Activated B cell treated with CpG ODN at 0.5 μM for 24 hours (primary cell): ENCODE measurements around the gene AK2. TPM values are rescaled to one million over a fixed set of nuclear protein-coding genes. Genes with fewer than 3 reads are reported as not detected.

Experiments used
- ATAC-seq: fragments of 200-7000 bp; cut with Tn5 transposase; one replicate; pipeline ENCODE4 v1.10.0; 2021; ENCODE audit warnings: low read depth, mild to moderate bottlenecking, moderate library complexity
- CTCF ChIA-PET: fragments of 350-600 bp; sonication (Branson Sonifier 250); formaldehyde crosslinking; loops from one replicate; lab custom pipeline; 2021; ENCODE audit warnings: antibody characterized with exemption; lab: Charles Lee
- POLR2A ChIA-PET: fragments of 350-600 bp; sonication (Branson Sonifier 250); formaldehyde crosslinking; loops from one replicate; lab custom pipeline; 2021; ENCODE audit warnings: antibody characterized with exemption; lab: Charles Lee
- DNase-seq: peaks from one replicate; pipeline ENCODE4 v3.0.0; 2022
- H3K27ac Mint-ChIP-seq: one replicate; pipeline ENCODE4 v1.8.0; 2020; ENCODE audit warnings: mixed read lengths
- H3K27me3 Mint-ChIP-seq: one replicate; pipeline ENCODE4 v1.8.0; 2021; ENCODE audit warnings: mixed read lengths
- H3K36me3 Mint-ChIP-seq: one replicate; pipeline ENCODE4 v1.8.0; 2021; ENCODE audit warnings: low read depth, mixed read lengths
- H3K4me1 Mint-ChIP-seq: one replicate; pipeline ENCODE4 v1.8.0; 2021; ENCODE audit warnings: mixed read lengths
- H3K4me3 Mint-ChIP-seq: one replicate; pipeline ENCODE4 v1.8.0; 2020; ENCODE audit warnings: mild to moderate bottlenecking, mixed read lengths
- H3K9me3 Mint-ChIP-seq: one replicate; pipeline ENCODE4 v1.8.0; 2020; ENCODE audit warnings: mixed read lengths
- CTCF ChIP-seq: fragments of 200-600 bp; IDR thresholded peaks from one replicate; pipeline ENCODE4 v1.8.0; 2022; ENCODE audit warnings: antibody characterized with exemption, mild to moderate bottlenecking
- intact Hi-C: fragments of 100-400 bp; cut with micrococcal nuclease; formaldehyde crosslinking; loops from one replicate; pipeline ENCODE4 v1.15.1; 2024
- total RNA-seq: library from RNA; stranded (reverse); gene quantifications from 2 replicates; pipeline ENCODE4 v1.2.3, GENCODE V29; 2022

Gene AK2
- total RNA-seq, 1 donor from 2014 or later: 162 TPM

DNA sequence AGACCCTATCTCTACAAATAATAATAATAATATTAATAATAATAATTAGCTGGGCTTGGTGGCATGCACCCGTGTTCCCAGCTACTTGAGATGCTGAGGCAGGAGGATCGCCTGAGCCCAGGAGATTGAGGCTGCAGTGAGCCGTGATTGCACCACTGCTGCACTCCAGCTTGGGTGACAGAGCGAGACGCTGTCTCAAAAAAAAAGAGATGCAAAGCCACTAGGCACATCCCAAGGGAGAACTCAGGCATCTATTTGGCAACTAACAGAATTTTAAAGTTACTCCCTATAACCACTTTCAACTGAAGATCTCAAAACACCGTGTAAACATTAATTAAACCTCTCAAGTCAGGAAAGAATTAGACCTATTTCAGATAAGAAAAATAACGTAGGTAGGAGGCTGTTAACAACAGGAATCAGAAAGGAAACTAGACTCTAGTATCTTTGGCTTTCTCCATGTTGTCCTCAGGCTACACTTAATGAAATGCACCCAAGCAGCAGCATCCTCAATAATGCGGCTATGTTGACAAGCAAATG, 75.8 kb downstream of the AK2 start:
- Mint-ChIP-seq H3K9me3 (no peaks in the 10 kb centered on the region), H3K4me1 (peaks cover 72% of the 10 kb centered on the region), H3K36me3 (peaks cover 12% of the 10 kb centered on the region), H3K4me3 (peak overlapping the region; percentile 41), H3K27ac (peak overlapping the region; percentile 55), H3K27me3 (no peaks in the 10 kb centered on the region)
- CTCF ChIA-PET: interaction anchor here (1.0 to 1.1 kb wide), 2 partner anchors 28 to 46 kb away, joined by 3 to 4 read pairs; no protein-coding TSS in a partner anchor
- no peak for DNase-seq
- ATAC-seq: no peak
- POLR2A ChIA-PET: interaction anchor here (0.7 to 3.0 kb wide), 5 partner anchors 20 to 213 kb away, joined by 3 to 29 read pairs (median 4); no protein-coding TSS in a partner anchor
- intact Hi-C loops: loop anchor here (10.0 kb wide), 1 partner anchor 146 kb away; the partner anchor contains the start of genes S100PBP and YARS1
- TF ChIP-seq CTCF: no peak

DNA sequence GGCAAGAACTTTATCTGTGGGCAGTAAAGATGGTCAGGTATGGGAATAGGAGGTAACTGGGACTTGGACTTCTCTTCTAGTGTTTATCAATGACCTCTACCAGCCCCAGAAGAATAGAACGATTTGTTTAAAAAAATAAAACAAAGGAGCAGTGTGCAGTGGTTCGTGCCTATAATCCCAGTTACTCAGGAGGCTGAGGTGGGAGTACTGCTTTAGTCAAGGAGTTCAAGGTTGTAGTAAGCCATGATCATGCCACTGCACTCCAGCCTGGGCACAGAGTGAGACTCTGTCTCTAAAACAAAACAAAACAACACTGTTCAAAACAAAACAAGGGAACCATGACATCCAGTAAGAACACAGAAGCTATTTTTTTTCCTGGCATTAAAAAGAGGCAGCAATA, 76.3 kb downstream of the AK2 start:
- ATAC-seq: no peak
- intact Hi-C loops: loop anchor here (10.0 kb wide), 1 partner anchor 146 kb away; the partner anchor contains the start of genes S100PBP and YARS1

DNA sequence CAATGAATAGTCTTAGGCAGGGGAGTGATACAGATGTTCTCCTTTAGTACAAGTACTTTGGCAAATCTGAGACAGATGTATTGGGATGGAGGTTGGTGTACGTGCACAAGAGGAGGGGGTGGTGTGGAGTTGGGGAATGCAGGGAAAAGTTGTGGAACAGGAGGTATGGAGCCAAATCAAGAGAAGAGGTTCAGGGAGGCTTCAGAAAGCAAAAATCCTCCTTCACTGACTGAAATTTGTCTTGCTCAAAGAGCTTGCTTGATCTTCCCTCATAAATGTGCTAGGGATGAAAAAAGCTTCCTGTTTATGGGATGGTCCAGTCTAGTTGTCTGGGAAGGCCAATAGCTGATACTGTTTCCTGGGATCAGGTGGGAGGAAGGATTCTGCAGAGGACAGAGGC, 77.9 kb downstream of the AK2 start:
- H3K9me3 Mint-ChIP-seq: no peaks in the 10 kb centered on the region
- no peaks in the 10 kb centered on the region for H3K27me3 Mint-ChIP-seq
- DNase-seq (no peak), ATAC-seq (no peak)
- peaks cover 15% of the 10 kb centered on the region for H3K36me3 Mint-ChIP-seq
- intact Hi-C loops: no loop called here
- peaks cover 83% of the 10 kb centered on the region for H3K4me1 Mint-ChIP-seq
- no peak for TF ChIP-seq CTCF
- peak overlapping the region; percentile 4 for H3K4me3 Mint-ChIP-seq
- peak overlapping the region; percentile 20 for H3K27ac Mint-ChIP-seq
- ChIA-PET POLR2A (interaction anchor here (1.7 to 2.4 kb wide), 2 partner anchors 22 to 34 kb away, joined by 11 to 12 read pairs; no protein-coding TSS in a partner anchor), CTCF (interaction anchor here (1.0 to 2.0 kb wide), 3 partner anchors 25 to 123 kb away, joined by 3 to 6 read pairs (median 5); no protein-coding TSS in a partner anchor)

More for the DNA sequence above, 76.3 kb downstream of the AK2 start:
- no peak for DNase-seq
- H3K36me3 Mint-ChIP-seq: peaks cover 12% of the 10 kb centered on the region
- CTCF ChIA-PET: interaction anchor here (1.0 to 1.1 kb wide), 2 partner anchors 27 to 47 kb away, joined by 3 to 4 read pairs; no protein-coding TSS in a partner anchor
- H3K4me1 Mint-ChIP-seq: peaks cover 76% of the 10 kb centered on the region
- no peak for TF ChIP-seq CTCF
- H3K9me3 Mint-ChIP-seq: no peaks in the 10 kb centered on the region
- no peak overlapping the region for H3K4me3 Mint-ChIP-seq
- peak overlapping the region; percentile 35 for H3K27ac Mint-ChIP-seq
- POLR2A ChIA-PET: interaction anchor here (0.7 to 3.0 kb wide), 3 partner anchors 21 to 34 kb away, joined by 3 to 29 read pairs (median 22); no protein-coding TSS in a partner anchor
- no peaks in the 10 kb centered on the region for H3K27me3 Mint-ChIP-seq

Other genes starting within 250 kb of the AK2 start
- 219 and 232 TPM in 2 replicates for gene YARS1, start 219.5 kb downstream of the AK2 start, total RNA-seq
- gene S100PBP, start 219.2 kb downstream of the AK2 start, total RNA-seq: 43.0 and 50.5 TPM in 2 replicates
- gene FNDC5, start 166.0 kb downstream of the AK2 start, total RNA-seq: 0.55 and 1.4 TPM in 2 replicates
- gene HPCA, start 150.4 kb downstream of the AK2 start, total RNA-seq: not detected in 2 replicates
- gene TMEM54, start 135.5 kb downstream of the AK2 start, total RNA-seq: 0.44 and 0.66 TPM in 2 replicates
- gene RNF19B, start 72.1 kb downstream of the AK2 start, total RNA-seq: 22.7 and 23.6 TPM in 2 replicates
- gene AZIN2, start 44.3 kb upstream of the AK2 start, total RNA-seq: 0.82 and 0.93 TPM in 2 replicates
- gene TRIM62, start 145.2 kb upstream of the AK2 start, total RNA-seq: 10.1 and 10.9 TPM in 2 replicates
- gene ZNF362, start 219.6 kb upstream of the AK2 start, total RNA-seq: 14.1 and 17.7 TPM in 2 replicates